H1 (cell line): ENCODE measurements around the gene GALNT17. TPM values are rescaled to one million over a fixed set of nuclear protein-coding genes. Genes with fewer than 3 reads are reported as not detected.
A peak's percentile ranks its signal among the peaks of the same experiment; 100 is the strongest.

Experiments
- CTCF ChIA-PET: fragments of 300-600 bp; sonication (Branson Sonifier 250); formaldehyde crosslinking; loops from one replicate; lab custom pipeline; 2021; ENCODE audit not compliant: partially characterized antibody; lab: Charles Lee
- POLR2A ChIA-PET: fragments of 300-600 bp; sonication (Branson Sonifier 250); formaldehyde crosslinking; loops from one replicate; lab custom pipeline; 2021; ENCODE audit warnings: inconsistent platforms; ENCODE audit not compliant: partially characterized antibody; lab: Charles Lee
- DNase-seq, 2 experiments: peaks; one replicate each; pipeline versions ENCODE4 v3.0.0 to v3.0.0-alpha.2; 2010 to 2022; ENCODE audit warnings: low spot score in 2 of 2, low read depth in 1 of 2, mixed read lengths in 1 of 2
- FAIRE-seq: peaks from 2 replicates; lab custom pipeline; 2011; peaks lifted over from hg19 to GRCh38; lab: Jason Lieb, UNC
- H2AFZ ChIP-seq: 2 replicates; pipeline ENCODE4 v1.8.1; 2012; ENCODE audit warnings: low read length, inconsistent platforms
- H2AK5ac ChIP-seq: 2 replicates; pipeline ENCODE4 v1.6.1; 2013; ENCODE audit warnings: low read depth, low read length
- H2BK120ac ChIP-seq: replicated peaks from 2 replicates; pipeline ENCODE3; 2013; ENCODE audit warnings: low read depth, low read length, inconsistent platforms
- H2BK12ac ChIP-seq: 2 replicates; pipeline ENCODE4 v1.6.1; 2013; ENCODE audit warnings: low read depth, low read length
- H2BK15ac ChIP-seq: 2 replicates; pipeline ENCODE4 v1.6.1; 2013; ENCODE audit warnings: low read length
- H2BK20ac ChIP-seq: 2 replicates; pipeline ENCODE4 v1.6.1; 2013; ENCODE audit warnings: low read length
- H2BK5ac ChIP-seq: 2 replicates; pipeline ENCODE4 v1.6.1; 2013; ENCODE audit warnings: low read depth, low read length
- H3K14ac ChIP-seq: 2 replicates; pipeline ENCODE4 v1.6.1; 2013; ENCODE audit warnings: inconsistent platforms; ENCODE audit not compliant: insufficient read length
- H3K18ac ChIP-seq: 2 replicates; pipeline ENCODE4 v1.6.1; 2013; ENCODE audit warnings: low read length; ENCODE audit errors: extremely low read depth
- H3K23ac ChIP-seq: 2 replicates; pipeline ENCODE4 v1.6.1; 2013; ENCODE audit warnings: inconsistent platforms; ENCODE audit not compliant: insufficient read length
- H3K23me2 ChIP-seq: 2 replicates; pipeline ENCODE4 v1.6.1; 2013; ENCODE audit warnings: low read depth, low read length
- H3K27ac ChIP-seq: 2 replicates; pipeline ENCODE4 v1.6.1; 2011; ENCODE audit warnings: low read depth, low read length, inconsistent platforms
- H3K27me3 ChIP-seq, 4 experiments: replicated peaks in 1 of 4; 1 replicate in 1 of 4; 2 replicates in 3 of 4; pipeline versions ENCODE4 v1.6.1 to v1.8.1; 2011 to 2013; ENCODE audit warnings: low read length in 3 of 4, mild to moderate bottlenecking in 3 of 4, inconsistent platforms in 2 of 4, mixed read lengths in 2 of 4, moderate library complexity in 1 of 4; ENCODE audit not compliant: control insufficient read depth in 3 of 4, insufficient read depth in 3 of 4; ENCODE audit errors: extremely low read depth in 1 of 4
- H3K36me3 ChIP-seq, 4 experiments: 2 replicates each; pipeline versions ENCODE4 v1.6.1 to v1.8.1; 2011 to 2013; ENCODE audit warnings: mild to moderate bottlenecking in 4 of 4, low read length in 3 of 4, moderate library complexity in 2 of 4, control low read depth in 1 of 4, inconsistent platforms in 1 of 4; ENCODE audit not compliant: insufficient read depth in 4 of 4, control insufficient read depth in 2 of 4
- H3K4ac ChIP-seq: replicated peaks from 2 replicates; pipeline ENCODE3; 2013; ENCODE audit warnings: low read length, low read depth, mixed read lengths, inconsistent platforms; ENCODE audit not compliant: insufficient read length
- H3K4me1 ChIP-seq, 4 experiments: replicated peaks in 1 of 4; 1 replicate in 1 of 4; 2 replicates in 3 of 4; pipeline versions ENCODE4 v1.6.1 to v1.8.1; 2011 to 2013; ENCODE audit warnings: low read length in 3 of 4, inconsistent platforms in 2 of 4, mixed read lengths in 1 of 4; ENCODE audit not compliant: insufficient read depth in 4 of 4, control insufficient read depth in 3 of 4
- H3K4me2 ChIP-seq, 2 experiments: 2 replicates each; pipeline versions ENCODE4 v1.6.1 to v1.8.1; 2011 to 2013; ENCODE audit warnings: low read depth in 2 of 2, low read length in 2 of 2, control low read depth in 1 of 2, inconsistent platforms in 1 of 2, mild to moderate bottlenecking in 1 of 2; ENCODE audit not compliant: insufficient read depth in 1 of 2
- H3K4me3 ChIP-seq, 4 experiments: fragments of 200-600, 300-600 bp in 1 of 4; sonication (generic), shearing (Covaris generic), sonication (Bioruptor Twin) in 1 of 4; 2 replicates each; pipeline versions ENCODE4 v1.5.1 to v1.8.1; 2011 to 2016; ENCODE audit warnings: low read length in 4 of 4, low read depth in 3 of 4, control low read depth in 2 of 4, inconsistent platforms in 2 of 4, mild to moderate bottlenecking in 2 of 4, mixed read lengths in 1 of 4, moderate library complexity in 1 of 4; ENCODE audit not compliant: insufficient read depth in 2 of 4; ENCODE audit errors: extremely low read depth in 1 of 4
- H3K56ac ChIP-seq: replicated peaks from 2 replicates; pipeline ENCODE3; 2013; ENCODE audit warnings: low read depth, mild to moderate bottlenecking, mixed read lengths, low read length, inconsistent platforms; ENCODE audit not compliant: insufficient read length
- H3K79me1 ChIP-seq: 2 replicates; pipeline ENCODE4 v1.6.1; 2013; ENCODE audit warnings: low read depth, low read length, control low read depth
- H3K79me2 ChIP-seq, 2 experiments: 2 replicates each; pipeline versions ENCODE4 v1.6.1 to v1.8.1; 2012 to 2013; ENCODE audit warnings: low read length in 2 of 2, mild to moderate bottlenecking in 2 of 2, inconsistent platforms in 1 of 2; ENCODE audit not compliant: insufficient read depth in 2 of 2, control insufficient read depth in 1 of 2
- H3K9ac ChIP-seq, 4 experiments: replicated peaks in 1 of 4; 1 replicate in 1 of 4; 2 replicates in 3 of 4; pipeline versions ENCODE4 v1.6.1 to v1.8.1; 2011 to 2013; ENCODE audit warnings: low read depth in 3 of 4, low read length in 3 of 4, control low read depth in 2 of 4, mild to moderate bottlenecking in 2 of 4, moderate library complexity in 2 of 4, inconsistent platforms in 1 of 4; ENCODE audit errors: extremely low read depth in 1 of 4
- H3K9me3 ChIP-seq, 2 experiments: 2 replicates each; pipeline versions ENCODE4 v1.6.1 to v1.8.1; 2012 to 2013; ENCODE audit warnings: mild to moderate bottlenecking in 2 of 2, moderate library complexity in 2 of 2, control low read depth in 1 of 2, inconsistent platforms in 1 of 2, low read depth in 1 of 2, low read length in 1 of 2, mixed read lengths in 1 of 2; ENCODE audit not compliant: insufficient read depth in 2 of 2
- H4K20me1 ChIP-seq, 2 experiments: replicated peaks in 1 of 2; 2 replicates each; pipeline versions ENCODE3 to v1.8.1; 2011 to 2013; ENCODE audit warnings: inconsistent platforms in 2 of 2, low read length in 2 of 2, mild to moderate bottlenecking in 1 of 2; ENCODE audit not compliant: insufficient read depth in 2 of 2, control insufficient read depth in 1 of 2
- H4K5ac ChIP-seq: 2 replicates; pipeline ENCODE4 v1.6.1; 2013; ENCODE audit warnings: low read length, low read depth, mixed read lengths, inconsistent platforms; ENCODE audit not compliant: insufficient read length
- H4K8ac ChIP-seq: 2 replicates; pipeline ENCODE4 v1.8.0; 2013; ENCODE audit warnings: mild to moderate bottlenecking, moderate library complexity, low read length, inconsistent platforms; ENCODE audit not compliant: insufficient read depth; ENCODE audit errors: extremely low read depth
- H4K91ac ChIP-seq: replicated peaks from 2 replicates; pipeline ENCODE3; 2013; ENCODE audit warnings: low read length, mixed read lengths, inconsistent platforms; ENCODE audit not compliant: insufficient read length
- CBX5 ChIP-seq: fragments of 300-800, 300-1000 bp; sonication (generic); IDR thresholded peaks from 2 replicates; pipeline ENCODE4 v1.7.1; 2016; ENCODE audit warnings: antibody characterized with exemption, low read length, low read depth
- CBX8 ChIP-seq: fragments of 300-800, 300-1000 bp; sonication (generic); IDR thresholded peaks from 2 replicates; pipeline ENCODE4 v1.7.1; 2016; ENCODE audit warnings: low read depth, low read length, borderline replicate concordance
- CHD1 ChIP-seq: IDR thresholded peaks from 2 replicates; pipeline ENCODE4 v1.6.1; 2012; ENCODE audit warnings: low read depth, low read length, improper control_type of control experiment
- EGR1 ChIP-seq: IDR thresholded peaks from 2 replicates; pipeline ENCODE4 v1.6.1; 2011; ENCODE audit warnings: low read depth, low read length, borderline replicate concordance
- EZH2 ChIP-seq: fragments of 200-600 bp; sonication (generic); IDR thresholded peaks from 2 replicates; pipeline ENCODE4 v1.7.1; 2012; ENCODE audit warnings: low read depth, mild to moderate bottlenecking, moderate library complexity, low read length, inconsistent platforms; ENCODE audit not compliant: severe bottlenecking
- WGBS, 2 experiments: shearing (Covaris generic) in 1 of 2; methylation state at CpG; one replicate each; pipeline versions ENCODE4 v1.1.6 to v1.1.7; 2013 to 2015; ENCODE audit warnings: low lambda C conversion rate in 2 of 2, mixed read lengths in 2 of 2, inconsistent platforms in 1 of 2, low coverage in 1 of 2, missing lambda C conversion rate in 1 of 2; ENCODE audit not compliant: insufficient replicate concordance in 2 of 2, insufficient coverage in 1 of 2, insufficient read length in 1 of 2; ENCODE audit errors: extremely low coverage in 1 of 2, missing lambda C conversion rate in 1 of 2; 5-methylcytosine and 5-hydroxymethylcytosine counted together
- polyA plus RNA-seq, 7 experiments: library from polyadenylated mRNA; depleted of rRNA in 3 of 7; stranded (reverse) in 5 of 7; unstranded in 2 of 7; fragments of >200 nt in 5 of 7; fragments of 200-250 nt in 2 of 7; gene quantifications; 1 replicate in 5 of 7; 2 replicates in 1 of 7; 4 replicates in 1 of 7; pipeline versions ENCODE4 v1.2.1 to v1.2.3, GENCODE V29; 2011 to 2013; ENCODE audit warnings: missing spikeins in 2 of 7, mixed read lengths in 2 of 7
- total RNA-seq: library from RNA; stranded (reverse); fragmentation: NEBNext Ultra II Directional; extraction: Animal tissue kit (Norgen Biotek cat#: 25700); gene quantifications from 2 replicates; pipeline ENCODE4 v1.2.1, GENCODE V29; 2021
- TF ChIP-seq, protein P1 (sequence below): IDR thresholded peaks from 2 replicates; pipeline ENCODE4 v1.6.1; 2011; ENCODE audit warnings: low read depth, mild to moderate bottlenecking, low read length; ENCODE audit not compliant: insufficient read depth

GALNT17 gene
- total and polyA plus RNA-seq, 2 of the 8 experiments (the other 6 are each of a cell fraction or from before 2014, with no cell fraction given), result 37.7 to 47.0 TPM

DNA sequence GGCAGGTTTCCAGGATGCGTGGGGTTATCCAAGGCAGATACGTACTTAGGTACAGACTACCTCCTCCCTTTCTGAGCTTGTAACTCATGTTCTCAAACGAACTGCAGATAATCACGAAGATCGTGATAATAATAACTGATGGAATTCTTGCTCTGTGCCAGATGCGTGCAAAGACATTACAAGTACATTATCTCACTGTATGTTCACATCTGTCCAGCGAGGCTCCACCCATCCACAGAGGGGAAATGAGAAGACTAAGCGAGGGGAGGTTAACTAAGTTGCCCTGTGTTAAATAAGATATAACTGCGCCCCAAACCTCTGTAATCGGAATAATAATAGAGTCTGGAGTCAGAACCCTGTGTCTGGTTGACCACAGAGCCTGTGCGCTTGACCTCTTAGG, 1.9 kb downstream of the GALNT17 start:
- Histone ChIP-seq H2BK5ac (no peak overlapping the region), H3K4me2 (peak overlapping the region; percentile 86 to 90), H3K9ac (no peak overlapping the region; a peak in 1 of 7 replicates), H3K36me3 (peaks cover 0 to 3% (median 0%) of the 10 kb centered on the region in 4 experiments; a peak in 1 of 8 replicates), H4K8ac (no peak overlapping the region), H3K4ac (no peak overlapping the region), H3K4me3 (peak overlapping the region; percentile 70 to 86 (median 80)), H4K91ac (no peak overlapping the region), H3K56ac (no peak overlapping the region), H2BK15ac (no peak overlapping the region), H2AFZ (no peak overlapping the region), H2BK12ac (no peak overlapping the region), H3K27me3 (no peaks in the 10 kb centered on the region), H4K20me1 (peaks cover 16 to 18% of the 10 kb centered on the region in 2 experiments), H2BK20ac (no peak overlapping the region), H3K79me2 (peaks cover 34 to 71% of the 10 kb centered on the region in 2 experiments), H3K18ac (no peak overlapping the region), H3K9me3 (no peaks in the 10 kb centered on the region), H2AK5ac (no peak overlapping the region), H3K4me1 (peaks cover 6 to 18% (median 12%) of the 10 kb centered on the region in 4 experiments; a peak in 6 of 7 replicates), H4K5ac (no peak overlapping the region), H3K23me2 (peaks cover 17% of the 10 kb centered on the region), H2BK120ac (no peak overlapping the region), H3K14ac (no peak overlapping the region), H3K23ac (no peak overlapping the region), H3K79me1 (peaks cover 19% of the 10 kb centered on the region), H3K27ac (no peak overlapping the region)
- POLR2A ChIA-PET, result interaction anchor here (0.9 to 1.8 kb wide), 5 partner anchors 9 to 240 kb away, joined by 3 to 5 read pairs (median 3); no protein-coding TSS in a partner anchor
- TF ChIP-seq CBX8, result no peak
- TF ChIP-seq, protein P1, sequence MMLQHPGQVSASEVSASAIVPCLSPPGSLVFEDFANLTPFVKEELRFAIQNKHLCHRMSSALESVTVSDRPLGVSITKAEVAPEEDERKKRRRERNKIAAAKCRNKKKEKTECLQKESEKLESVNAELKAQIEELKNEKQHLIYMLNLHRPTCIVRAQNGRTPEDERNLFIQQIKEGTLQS, result no peak
- no peak for TF ChIP-seq EGR1
- TF ChIP-seq CHD1, result no peak
- no peak for TF ChIP-seq CBX5
- TF ChIP-seq EZH2, result no peak
- 74% methylated on average over 11 of the region's 11 CpGs; no CpG with 5 or more reads in 1 of the 2 experiments for WGBS, 2 experiments
- DNase-seq (no peak), FAIRE-seq (no peak)
- CTCF ChIA-PET, result interaction anchor here (0.9 to 1.4 kb wide), 5 partner anchors 12 to 280 kb away, joined by 3 to 4 read pairs (median 3); no protein-coding TSS in a partner anchor
